ENCODE measurements around the gene MCM10. TPM values are rescaled to one million over a fixed set of nuclear protein-coding genes. Genes with fewer than 3 reads are reported as not detected.

Gene MCM10
- total RNA-seq, 1 experiment from 2014 or later = 43.1 TPM

DNA sequence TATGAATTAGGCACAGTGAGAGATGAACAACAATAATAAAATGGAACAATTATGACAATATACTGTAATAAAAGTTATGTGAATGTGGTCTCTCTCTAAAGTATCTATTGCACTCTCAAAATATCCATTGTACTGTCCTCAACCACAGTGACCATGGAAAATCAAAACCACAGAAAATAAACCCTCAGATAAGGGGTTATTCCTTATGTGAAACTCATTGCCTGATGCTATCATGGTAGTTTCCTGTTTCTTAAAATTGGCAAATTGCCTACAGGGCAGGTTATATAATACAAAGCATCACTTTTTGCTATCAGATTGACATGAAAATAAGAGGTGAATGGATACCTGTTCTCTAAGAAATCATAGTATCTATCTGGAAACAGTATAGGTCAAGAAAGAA, 3.8 kb downstream of the MCM10 start (continued):
- TF ChIP-seq, protein P1, sequence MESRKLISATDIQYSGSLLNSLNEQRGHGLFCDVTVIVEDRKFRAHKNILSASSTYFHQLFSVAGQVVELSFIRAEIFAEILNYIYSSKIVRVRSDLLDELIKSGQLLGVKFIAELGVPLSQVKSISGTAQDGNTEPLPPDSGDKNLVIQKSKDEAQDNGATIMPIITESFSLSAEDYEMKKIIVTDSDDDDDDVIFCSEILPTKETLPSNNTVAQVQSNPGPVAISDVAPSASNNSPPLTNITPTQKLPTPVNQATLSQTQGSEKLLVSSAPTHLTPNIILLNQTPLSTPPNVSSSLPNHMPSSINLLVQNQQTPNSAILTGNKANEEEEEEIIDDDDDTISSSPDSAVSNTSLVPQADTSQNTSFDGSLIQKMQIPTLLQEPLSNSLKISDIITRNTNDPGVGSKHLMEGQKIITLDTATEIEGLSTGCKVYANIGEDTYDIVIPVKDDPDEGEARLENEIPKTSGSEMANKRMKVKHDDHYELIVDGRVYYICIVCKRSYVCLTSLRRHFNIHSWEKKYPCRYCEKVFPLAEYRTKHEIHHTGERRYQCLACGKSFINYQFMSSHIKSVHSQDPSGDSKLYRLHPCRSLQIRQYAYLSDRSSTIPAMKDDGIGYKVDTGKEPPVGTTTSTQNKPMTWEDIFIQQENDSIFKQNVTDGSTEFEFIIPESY (IDR thresholded peaks at IDR 0.05; ENCODE audit: extremely low read depth, insufficient replicate concordance, low read length) = no peak

DNA sequence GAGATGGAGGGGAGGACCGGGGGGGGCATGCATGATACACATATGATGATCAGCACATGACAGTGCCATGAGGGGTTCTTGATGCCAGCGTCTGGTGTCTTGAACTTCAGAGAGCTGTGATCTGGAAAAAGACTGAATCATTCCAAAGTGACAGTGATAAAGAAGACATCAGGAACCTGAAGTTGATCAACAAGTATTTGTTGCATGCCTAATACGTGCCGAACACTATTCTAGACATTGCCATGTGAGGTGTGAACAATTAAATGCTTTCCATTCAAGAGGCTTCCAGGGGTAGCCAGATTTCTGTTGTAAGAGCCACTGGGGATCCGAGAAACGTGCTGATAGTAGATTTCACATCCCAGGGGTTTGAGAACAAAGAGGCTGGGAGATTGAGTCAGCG, 6.2 kb downstream of the MCM10 start:
- no peaks in the 10 kb centered on the region for H4K20me1 ChIP-seq (ENCODE audit: insufficient read depth)
- ATAC-seq = no peak
- peaks cover 0 to 1% of the 10 kb centered on the region in 2 experiments; a peak in 2 of 4 replicates for H3K4me1 ChIP-seq (ENCODE audit: control insufficient read depth in 1 of 2, insufficient read depth in 2 of 2, low read length in 2 of 2)
- BruUV-seq (replicated peaks) = no TSS peak
- intact Hi-C loops (cut with micrococcal nuclease) = no loop called here
- H3K4me3 ChIP-seq (replicated peaks in 1 of 2; ENCODE audit: low read depth in 1 of 2, low read length in 2 of 2) = no peak overlapping the region
- no peak overlapping the region for H3K9ac ChIP-seq (ENCODE audit: low read length)
- DNase-seq (ENCODE audit: low read depth, low spot score) = no peak
- no peaks in the 10 kb centered on the region for H3K27me3 ChIP-seq (ENCODE audit: insufficient read depth, low read length)
- ChIA-PET RAD21 (ENCODE audit: low non-redundant PET in 1 of 2, low total read pairs in 2 of 2, uncharacterized antibody in 2 of 2, unreplicated experiment in 2 of 2) (no interaction called here), CTCF (no interaction called here), POLR2A (interaction anchor here (1.4 kb wide), 1 partner anchor 9 kb away, joined by 3 read pairs; no protein-coding TSS in a partner anchor)
- H3K27ac ChIP-seq (ENCODE audit: low read depth, low read length) = no peak overlapping the region
- H3K36me3 ChIP-seq (ENCODE audit: control insufficient read depth in 1 of 2, insufficient read depth in 2 of 2, low read length in 2 of 2) = peaks cover 11 to 38% of the 10 kb centered on the region in 2 experiments
- H3K4me2 ChIP-seq (ENCODE audit: low read length) = no peak overlapping the region
- no peaks in the 10 kb centered on the region for H3K9me2 ChIP-seq (ENCODE audit: insufficient read depth)
- TF ChIP-seq CBX3 (IDR thresholded peaks at IDR 0.05; ENCODE audit: low read depth) = no peak
- TF ChIP-seq, protein P1 (IDR thresholded peaks at IDR 0.05; ENCODE audit: extremely low read depth, insufficient replicate concordance, low read length) = no peak
- TF ChIP-seq JUND (IDR thresholded peaks at IDR 0.05) = no peak
- TF ChIP-seq SP1 (IDR thresholded peaks at IDR 0.05; ENCODE audit: low read depth) = no peak
- TF ChIP-seq POLR2A (IDR thresholded peaks at IDR 0.05; ENCODE audit: borderline replicate concordance, extremely low read depth, insufficient read depth, insufficient read length) = no peak
- no peak for TF ChIP-seq RAD21 (IDR thresholded peaks at IDR 0.05; ENCODE audit: low read depth)
- no peak for TF ChIP-seq TCF7L2 (IDR thresholded peaks at IDR 0.05; ENCODE audit: borderline replicate concordance, extremely low read depth, insufficient read depth, insufficient read length)
- no peak for TF ChIP-seq SIN3A (IDR thresholded peaks at IDR 0.05; ENCODE audit: low read depth)
- TF ChIP-seq FOSL1 (IDR thresholded peaks at IDR 0.05; ENCODE audit: low read depth) = no peak
- H3K9me3 ChIP-seq (ENCODE audit: control insufficient read depth in 1 of 2, insufficient read depth in 1 of 2, low read depth in 1 of 2, low read length in 2 of 2) = no peaks in the 10 kb centered on the region
- no peak overlapping the region for H2AFZ ChIP-seq (ENCODE audit: low read depth, low read length, poor library complexity, severe bottlenecking)
- peaks cover 89% of the 10 kb centered on the region for H3K79me2 ChIP-seq (ENCODE audit: insufficient read depth, low read length)

Measured in HCT116 (cell line).